ENCODE measurements around the gene DLAT. TPM values are rescaled to one million over a fixed set of nuclear protein-coding genes. Genes with fewer than 3 reads are reported as not detected.

Gene DLAT
- total RNA-seq, 2 donors from 2014 or later, result 19.9 to 21.2 TPM

DNA sequence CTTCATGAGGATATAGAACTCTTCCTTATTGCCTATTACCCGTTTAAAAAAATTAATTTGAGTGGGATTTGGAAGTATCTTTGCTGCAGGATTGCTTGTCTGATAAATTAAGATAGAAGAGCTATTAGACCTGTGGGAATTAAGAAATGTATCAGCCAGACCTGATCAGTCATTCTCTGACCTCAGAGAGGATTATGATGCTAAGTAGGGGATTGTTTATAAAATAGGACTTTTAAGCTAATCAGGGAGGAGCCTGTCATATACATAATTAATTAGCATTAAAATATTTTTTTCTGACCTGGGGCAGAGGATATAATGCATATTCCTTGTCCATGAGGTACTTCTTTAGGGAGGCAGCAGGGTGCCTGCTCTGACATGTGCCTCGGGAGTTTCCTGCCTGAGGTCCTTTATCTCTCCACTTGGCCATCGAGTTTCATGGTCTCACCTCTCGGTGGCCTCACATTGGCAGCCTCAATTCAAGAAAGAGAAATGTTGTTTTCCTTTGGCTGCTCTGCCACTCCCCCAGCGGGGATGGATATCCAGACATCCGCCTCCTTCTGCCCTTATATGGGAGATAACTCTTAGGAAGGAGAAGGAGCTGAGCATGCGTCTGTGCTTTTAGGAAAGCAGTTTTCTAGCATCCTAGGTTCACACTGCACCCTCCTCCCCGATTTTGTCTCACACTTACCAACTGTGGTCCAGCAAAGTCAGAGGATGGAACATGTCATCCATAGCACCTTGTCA, 47.0 kb upstream of the DLAT start:
- intact Hi-C loops (cut with DNase I), result loop anchor here (2.0 kb wide), 1 partner anchor 65 kb away; the partner anchor contains the start of gene HSPB2
- no peaks in the 10 kb centered on the region for H3K36me3 ChIP-seq
- H3K27ac ChIP-seq, result peak overlapping the region; percentile 86 to 89

GRCh38 chr11:111980062-111980461, 45.1 kb upstream of the DLAT start:
- Histone ChIP-seq H3K4me1 (replicated peaks) (peaks cover 4% of the 10 kb centered on the region), H3K4me3 (no peak overlapping the region), H3K27ac (no peak overlapping the region), H3K9me3 (no peaks in the 10 kb centered on the region), H3K36me3 (no peaks in the 10 kb centered on the region), H3K27me3 (replicated peaks; ENCODE audit: insufficient read depth) (no peaks in the 10 kb centered on the region)
- intact Hi-C loops (cut with DNase I), result no loop called here
- WGBS, result 83% methylated on average over 3 of the region's 3 CpGs
- DNase-seq (ENCODE audit: low spot score), result no peak
- no peak for TF ChIP-seq POLR2A (IDR thresholded peaks at IDR 0.05)

More for the DNA sequence above, 47.0 kb upstream of the DLAT start:
- no peaks in the 10 kb centered on the region for H3K27me3 ChIP-seq (replicated peaks; ENCODE audit: insufficient read depth)
- peaks cover 6% of the 10 kb centered on the region for H3K4me1 ChIP-seq (replicated peaks)
- H3K9me3 ChIP-seq, result no peaks in the 10 kb centered on the region
- H3K4me3 ChIP-seq, result peak overlapping the region; percentile 52 to 60
- WGBS, result 7% methylated on average over 8 of the region's 8 CpGs
- DNase-seq (ENCODE audit: low spot score), result peak; percentile 85
- peak; percentile 97 for TF ChIP-seq POLR2AphosphoS5 (IDR thresholded peaks at IDR 0.05)
- TF ChIP-seq POLR2A (IDR thresholded peaks at IDR 0.05), result peak; percentile 60
- TF ChIP-seq, protein P1, sequence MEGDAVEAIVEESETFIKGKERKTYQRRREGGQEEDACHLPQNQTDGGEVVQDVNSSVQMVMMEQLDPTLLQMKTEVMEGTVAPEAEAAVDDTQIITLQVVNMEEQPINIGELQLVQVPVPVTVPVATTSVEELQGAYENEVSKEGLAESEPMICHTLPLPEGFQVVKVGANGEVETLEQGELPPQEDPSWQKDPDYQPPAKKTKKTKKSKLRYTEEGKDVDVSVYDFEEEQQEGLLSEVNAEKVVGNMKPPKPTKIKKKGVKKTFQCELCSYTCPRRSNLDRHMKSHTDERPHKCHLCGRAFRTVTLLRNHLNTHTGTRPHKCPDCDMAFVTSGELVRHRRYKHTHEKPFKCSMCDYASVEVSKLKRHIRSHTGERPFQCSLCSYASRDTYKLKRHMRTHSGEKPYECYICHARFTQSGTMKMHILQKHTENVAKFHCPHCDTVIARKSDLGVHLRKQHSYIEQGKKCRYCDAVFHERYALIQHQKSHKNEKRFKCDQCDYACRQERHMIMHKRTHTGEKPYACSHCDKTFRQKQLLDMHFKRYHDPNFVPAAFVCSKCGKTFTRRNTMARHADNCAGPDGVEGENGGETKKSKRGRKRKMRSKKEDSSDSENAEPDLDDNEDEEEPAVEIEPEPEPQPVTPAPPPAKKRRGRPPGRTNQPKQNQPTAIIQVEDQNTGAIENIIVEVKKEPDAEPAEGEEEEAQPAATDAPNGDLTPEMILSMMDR (IDR thresholded peaks at IDR 0.05), result peak in 2 of 4 experiments; percentile 31 to 52

- Histone ChIP-seq H3K9me3 (no peaks in the 10 kb centered on the region), H3K4me1 (replicated peaks) (peaks cover under 1% of the 10 kb centered on the region), H3K27ac (peak overlapping the region; percentile 84 to 85), H3K36me3 (no peaks in the 10 kb centered on the region), H3K4me3 (no peak overlapping the region), H3K27me3 (replicated peaks; ENCODE audit: insufficient read depth) (no peaks in the 10 kb centered on the region)
- TF ChIP-seq, protein P1 (IDR thresholded peaks at IDR 0.05), result no peak
- TF ChIP-seq POLR2A (IDR thresholded peaks at IDR 0.05) (no peak), POLR2AphosphoS5 (IDR thresholded peaks at IDR 0.05) (no peak)
- DNase-seq (ENCODE audit: low spot score), result no peak
- 90% methylated on average over 1 of the region's 1 CpG for WGBS
- intact Hi-C loops (cut with DNase I), result no loop called here
Measured at GRCh38 chr11:111981270-111981669, 43.9 kb upstream of the DLAT start.

DNA sequence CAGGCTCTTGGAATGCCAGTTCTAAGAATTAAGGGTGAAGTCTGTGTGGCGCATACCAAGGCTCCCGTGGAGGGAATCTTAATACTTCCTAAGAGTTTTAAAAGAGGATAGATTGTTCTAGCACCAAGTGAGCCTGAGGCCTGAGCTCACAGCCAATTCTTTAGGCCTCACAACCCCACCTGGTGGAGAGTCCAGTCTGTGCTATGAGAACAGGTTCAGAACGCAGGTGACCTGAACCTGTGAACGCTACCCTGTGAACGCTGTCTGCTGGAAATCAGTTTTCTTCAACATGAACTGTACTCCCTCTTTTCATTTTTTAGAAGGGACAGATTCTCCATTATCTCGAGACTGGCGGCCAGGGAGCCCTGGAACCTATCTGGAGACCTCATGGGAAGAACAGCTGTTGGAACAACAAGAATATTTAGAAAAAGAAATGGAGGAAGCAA, 43.2 kb upstream of the DLAT start:
- H3K27ac ChIP-seq, result peak overlapping the region; percentile 84 to 85
- no peaks in the 10 kb centered on the region for H3K36me3 ChIP-seq
- H3K27me3 ChIP-seq (replicated peaks; ENCODE audit: insufficient read depth), result no peaks in the 10 kb centered on the region
- H3K4me3 ChIP-seq, result peak overlapping the region; percentile 17 to 28
- H3K4me1 ChIP-seq (replicated peaks), result no peaks in the 10 kb centered on the region
- intact Hi-C loops (cut with DNase I), result loop anchor here (2.0 kb wide), 2 partner anchors 51 to 103 kb away; partner anchors contain the start of genes CFAP68 and FDXACB1
- peak; percentile 87 for DNase-seq (ENCODE audit: low spot score)
- TF ChIP-seq POLR2AphosphoS5 (IDR thresholded peaks at IDR 0.05) (peak; percentile 80), POLR2A (IDR thresholded peaks at IDR 0.05) (no peak)
- TF ChIP-seq, protein P1 (IDR thresholded peaks at IDR 0.05), result peak; percentile 55 to 93 (median 84)
- 13% methylated on average over 7 of the region's 7 CpGs for WGBS
- no peaks in the 10 kb centered on the region for H3K9me3 ChIP-seq

DNA sequence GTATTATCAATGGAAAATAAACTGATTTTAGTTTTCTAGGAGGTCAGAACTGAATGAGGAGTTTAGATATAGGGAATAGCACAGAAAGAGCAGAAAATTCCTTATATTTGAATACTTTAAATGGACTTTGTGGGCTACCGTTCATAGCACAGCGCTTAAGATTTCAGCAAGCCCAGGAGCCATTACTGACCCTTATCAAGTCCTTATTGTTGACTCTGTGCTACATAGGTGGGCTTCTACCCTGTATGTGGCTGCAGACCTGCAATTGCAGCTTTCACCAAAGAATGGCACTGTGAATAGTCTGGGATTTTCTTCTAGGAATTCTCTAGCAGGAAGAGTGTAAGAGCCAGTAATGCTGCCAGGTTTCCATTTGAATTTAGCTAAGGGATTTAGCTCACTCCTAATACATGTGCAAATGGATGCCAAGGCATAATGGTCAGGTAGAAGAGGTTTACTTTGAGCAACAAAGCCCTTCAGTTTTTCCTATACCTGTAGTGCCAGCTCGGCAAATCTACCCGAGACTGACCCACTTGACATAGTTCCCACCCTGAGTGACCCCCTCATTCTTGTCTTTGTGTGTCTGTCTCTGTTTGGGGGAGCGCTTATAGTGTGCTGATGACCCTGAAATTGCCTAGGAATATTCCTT, 42.5 kb upstream of the DLAT start:
- Histone ChIP-seq H3K27ac (peak overlapping the region; percentile 84 to 85), H3K9me3 (no peaks in the 10 kb centered on the region), H3K4me1 (replicated peaks) (no peaks in the 10 kb centered on the region), H3K27me3 (replicated peaks; ENCODE audit: insufficient read depth) (no peaks in the 10 kb centered on the region), H3K4me3 (peak overlapping the region; percentile 17 to 28), H3K36me3 (no peaks in the 10 kb centered on the region)
- whole genome bisulfite sequencing, result 48% methylated on average over 5 of the region's 5 CpGs
- TF ChIP-seq POLR2AphosphoS5 (IDR thresholded peaks at IDR 0.05) (no peak), POLR2A (IDR thresholded peaks at IDR 0.05) (no peak)
- TF ChIP-seq, protein P1 (IDR thresholded peaks at IDR 0.05), result no peak
- intact Hi-C loops (cut with DNase I), result loop anchor here (2.0 kb wide), 2 partner anchors 52 to 104 kb away; partner anchors contain the start of genes CFAP68 and FDXACB1
- no peak for DNase-seq (ENCODE audit: low spot score)
